Nephron (organoid): ENCODE measurements around the gene PIP4P1.
"Not testable (repeated sequence)": the region's sequence is repeated elsewhere in the genome, so short reads cannot be mapped to it uniquely, and the experiment has no call there.

Source experiments
- H3K27ac Mint-ChIP-seq, 3 experiments: 2 replicates each; pipeline ENCODE4 v1.8.0; 2020; ENCODE audit warnings: mixed read lengths in 3 of 3, mild to moderate bottlenecking in 2 of 3, moderate library complexity in 1 of 3
- H3K27me3 Mint-ChIP-seq: 2 replicates; pipeline ENCODE4 v1.8.0; 2021; ENCODE audit warnings: low read depth, mild to moderate bottlenecking, moderate library complexity, mixed read lengths
- H3K36me3 Mint-ChIP-seq: 2 replicates; pipeline ENCODE4 v1.8.0; 2020; ENCODE audit warnings: low read depth, mixed read lengths
- H3K4me1 Mint-ChIP-seq: 2 replicates; pipeline ENCODE4 v1.8.0; 2020; ENCODE audit warnings: mixed read lengths
- H3K4me3 Mint-ChIP-seq, 3 experiments: 2 replicates each; pipeline ENCODE4 v1.8.0; 2020; ENCODE audit warnings: mild to moderate bottlenecking in 3 of 3, mixed read lengths in 3 of 3, moderate library complexity in 2 of 3
- H3K9me3 Mint-ChIP-seq: 2 replicates; pipeline ENCODE4 v1.8.0; 2020; ENCODE audit warnings: mixed read lengths
- TF ChIP-seq, protein P1 (sequence below), 3 experiments: fragments of 200-600 bp; sonication (generic); IDR thresholded peaks; one replicate each; pipeline ENCODE4 v1.5.0; 2021; ENCODE audit warnings: antibody characterized with exemption in 3 of 3; ENCODE audit not compliant: unreplicated experiment in 3 of 3

Gene PIP4P1

DNA sequence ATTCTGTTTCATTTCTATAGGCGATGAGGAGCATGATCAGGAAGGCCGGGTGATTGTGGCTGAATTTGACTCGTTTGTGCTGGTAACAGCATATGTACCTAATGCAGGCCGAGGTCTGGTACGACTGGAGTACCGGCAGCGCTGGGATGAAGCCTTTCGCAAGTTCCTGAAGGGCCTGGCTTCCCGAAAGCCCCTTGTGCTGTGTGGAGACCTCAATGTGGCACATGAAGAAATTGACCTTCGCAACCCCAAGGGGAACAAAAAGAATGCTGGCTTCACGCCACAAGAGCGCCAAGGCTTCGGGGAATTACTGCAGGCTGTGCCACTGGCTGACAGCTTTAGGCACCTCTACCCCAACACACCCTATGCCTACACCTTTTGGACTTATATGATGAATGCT lies 4.3 kb downstream of the PIP4P1 start:
- Mint-ChIP-seq H3K4me3 (no peak overlapping the region), H3K4me1 (peaks cover 18% of the 10 kb centered on the region), H3K9me3 (no peaks in the 10 kb centered on the region), H3K36me3 (peaks cover 28% of the 10 kb centered on the region), H3K27ac (no peak overlapping the region), H3K27me3 (no peaks in the 10 kb centered on the region)
- TF ChIP-seq, protein P1, sequence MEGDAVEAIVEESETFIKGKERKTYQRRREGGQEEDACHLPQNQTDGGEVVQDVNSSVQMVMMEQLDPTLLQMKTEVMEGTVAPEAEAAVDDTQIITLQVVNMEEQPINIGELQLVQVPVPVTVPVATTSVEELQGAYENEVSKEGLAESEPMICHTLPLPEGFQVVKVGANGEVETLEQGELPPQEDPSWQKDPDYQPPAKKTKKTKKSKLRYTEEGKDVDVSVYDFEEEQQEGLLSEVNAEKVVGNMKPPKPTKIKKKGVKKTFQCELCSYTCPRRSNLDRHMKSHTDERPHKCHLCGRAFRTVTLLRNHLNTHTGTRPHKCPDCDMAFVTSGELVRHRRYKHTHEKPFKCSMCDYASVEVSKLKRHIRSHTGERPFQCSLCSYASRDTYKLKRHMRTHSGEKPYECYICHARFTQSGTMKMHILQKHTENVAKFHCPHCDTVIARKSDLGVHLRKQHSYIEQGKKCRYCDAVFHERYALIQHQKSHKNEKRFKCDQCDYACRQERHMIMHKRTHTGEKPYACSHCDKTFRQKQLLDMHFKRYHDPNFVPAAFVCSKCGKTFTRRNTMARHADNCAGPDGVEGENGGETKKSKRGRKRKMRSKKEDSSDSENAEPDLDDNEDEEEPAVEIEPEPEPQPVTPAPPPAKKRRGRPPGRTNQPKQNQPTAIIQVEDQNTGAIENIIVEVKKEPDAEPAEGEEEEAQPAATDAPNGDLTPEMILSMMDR (IDR thresholded peaks at IDR 0.05; ENCODE audit: unreplicated experiment in 3 of 3): no peak

- no peak overlapping the region for H3K4me3 Mint-ChIP-seq
- no peaks in the 10 kb centered on the region for H3K9me3 Mint-ChIP-seq
- peaks cover 34% of the 10 kb centered on the region for H3K36me3 Mint-ChIP-seq
- no peaks in the 10 kb centered on the region for H3K27me3 Mint-ChIP-seq
- peaks cover 9% of the 10 kb centered on the region for H3K4me1 Mint-ChIP-seq
- no peak overlapping the region for H3K27ac Mint-ChIP-seq
- TF ChIP-seq, protein P1 (IDR thresholded peaks at IDR 0.05; ENCODE audit: unreplicated experiment in 3 of 3): no peak
These were observed 5.6 kb downstream of the PIP4P1 start for GRCh38 chr14:20455355-20456300.

GRCh38 chr14:20454516-20455354 lies 6.5 kb downstream of the PIP4P1 start, which contains the start of the genes APEX1 and OSGEP:
Gene APEX1, plus strand, starts transcription at chr14:20455226. Its CDS starts 420 bp downstream, at chr14:20455646.
Gene OSGEP, minus strand, starts transcription at chr14:20454812. Its CDS starts 129 bp downstream, at chr14:20454683.
- Mint-ChIP-seq H3K27me3 (no peaks in the 10 kb centered on the region), H3K4me1 (peaks cover under 1% of the 10 kb centered on the region)

DNA sequence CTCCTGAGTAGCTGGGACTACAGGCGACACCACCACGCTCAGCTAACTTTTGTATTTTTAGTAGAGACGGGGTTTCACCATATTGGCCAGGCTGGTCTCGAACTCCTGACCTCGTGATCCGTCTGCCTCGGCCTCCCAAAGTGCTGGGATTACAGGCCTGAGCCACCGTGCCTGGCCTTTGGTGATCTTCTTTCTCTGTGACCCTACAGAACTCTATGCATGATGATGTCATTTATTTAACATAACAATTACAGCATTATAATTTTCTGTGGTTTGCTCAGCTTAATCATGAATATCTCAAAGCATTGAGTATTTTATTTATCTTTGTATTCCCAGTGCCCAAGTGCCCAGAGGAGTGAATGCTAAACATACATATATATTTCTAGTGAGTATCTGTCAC lies 8.4 kb downstream of the PIP4P1 start:
- not testable (repeated sequence) for H3K9me3 Mint-ChIP-seq, H3K4me1 Mint-ChIP-seq, H3K27me3 Mint-ChIP-seq
- peak overlapping the region; percentile 54 to 76 (median 75) for H3K4me3 Mint-ChIP-seq
- H3K36me3 Mint-ChIP-seq: peaks cover 42% of the 10 kb centered on the region
- H3K27ac Mint-ChIP-seq: peak overlapping the region in 1 of 3 experiments; percentile 49

More at GRCh38 chr14:20454516-20455354, 6.5 kb downstream of the PIP4P1 start, which contains the start of the genes APEX1 and OSGEP:
- no peak within 1 kb of the TSS for H3K27ac Mint-ChIP-seq
- H3K9me3 Mint-ChIP-seq: no peaks in the 10 kb centered on the region
- H3K36me3 Mint-ChIP-seq: peaks cover 35% of the 10 kb centered on the region
- peak within 1 kb of the TSS; percentile 7 to 47 (median 19) for H3K4me3 Mint-ChIP-seq
- TF ChIP-seq, protein P1 (IDR thresholded peaks at IDR 0.05; ENCODE audit: unreplicated experiment in 3 of 3): no peak

DNA sequence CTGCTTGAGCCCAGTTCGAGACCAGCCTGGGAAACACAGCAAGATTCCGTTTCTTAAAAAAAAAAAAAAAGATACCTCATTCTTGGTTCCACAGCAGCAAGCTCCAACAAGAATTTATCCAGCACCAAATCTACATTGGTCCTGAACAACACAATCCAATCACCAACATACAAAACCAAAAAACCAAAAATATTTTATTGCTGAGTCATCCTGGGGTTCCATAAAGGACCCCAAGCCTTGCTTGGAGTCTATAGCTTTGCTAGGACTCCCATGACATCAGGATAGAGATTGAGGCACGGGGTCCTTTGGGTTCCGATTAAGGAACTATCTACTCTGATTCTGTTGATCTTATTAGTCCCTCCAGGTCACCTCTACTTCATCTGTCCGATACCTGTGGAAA lies 14.3 kb downstream of the PIP4P1 start:
- no peaks in the 10 kb centered on the region for H3K9me3 Mint-ChIP-seq
- H3K27me3 Mint-ChIP-seq: no peaks in the 10 kb centered on the region
- H3K4me1 Mint-ChIP-seq: no peaks in the 10 kb centered on the region
- no peak overlapping the region for H3K27ac Mint-ChIP-seq
- TF ChIP-seq, protein P1 (IDR thresholded peaks at IDR 0.05; ENCODE audit: unreplicated experiment in 3 of 3): no peak
- H3K36me3 Mint-ChIP-seq: peaks cover 48% of the 10 kb centered on the region
- H3K4me3 Mint-ChIP-seq: no peak overlapping the region

- H3K4me1 Mint-ChIP-seq, H3K9me3 Mint-ChIP-seq, H3K4me3 Mint-ChIP-seq, H3K27me3 Mint-ChIP-seq, H3K27ac Mint-ChIP-seq: not testable (repeated sequence)
- peaks cover 28% of the 10 kb centered on the region for H3K36me3 Mint-ChIP-seq
These were observed 17.6 kb downstream of the PIP4P1 start for GRCh38 chr14:20443650-20444049.
